Activated T-cell treated with anti-CD3 and anti-CD28 coated beads for 48 hours (primary cell): Measurements from ENCODE around the gene YJEFN3.
A peak's percentile ranks its signal among the peaks of the same experiment; 100 is the strongest.

Source experiments
- DNase-seq: peaks from one replicate; pipeline ENCODE4 v3.0.0-alpha.2; 2020; ENCODE audit warnings: low read depth

The YJEFN3 gene, protein sequence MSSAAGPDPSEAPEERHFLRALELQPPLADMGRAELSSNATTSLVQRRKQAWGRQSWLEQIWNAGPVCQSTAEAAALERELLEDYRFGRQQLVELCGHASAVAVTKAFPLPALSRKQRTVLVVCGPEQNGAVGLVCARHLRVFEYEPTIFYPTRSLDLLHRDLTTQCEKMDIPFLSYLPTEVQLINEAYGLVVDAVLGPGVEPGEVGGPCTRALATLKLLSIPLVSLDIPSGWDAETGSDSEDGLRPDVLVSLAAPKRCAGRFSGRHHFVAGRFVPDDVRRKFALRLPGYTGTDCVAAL

DNA sequence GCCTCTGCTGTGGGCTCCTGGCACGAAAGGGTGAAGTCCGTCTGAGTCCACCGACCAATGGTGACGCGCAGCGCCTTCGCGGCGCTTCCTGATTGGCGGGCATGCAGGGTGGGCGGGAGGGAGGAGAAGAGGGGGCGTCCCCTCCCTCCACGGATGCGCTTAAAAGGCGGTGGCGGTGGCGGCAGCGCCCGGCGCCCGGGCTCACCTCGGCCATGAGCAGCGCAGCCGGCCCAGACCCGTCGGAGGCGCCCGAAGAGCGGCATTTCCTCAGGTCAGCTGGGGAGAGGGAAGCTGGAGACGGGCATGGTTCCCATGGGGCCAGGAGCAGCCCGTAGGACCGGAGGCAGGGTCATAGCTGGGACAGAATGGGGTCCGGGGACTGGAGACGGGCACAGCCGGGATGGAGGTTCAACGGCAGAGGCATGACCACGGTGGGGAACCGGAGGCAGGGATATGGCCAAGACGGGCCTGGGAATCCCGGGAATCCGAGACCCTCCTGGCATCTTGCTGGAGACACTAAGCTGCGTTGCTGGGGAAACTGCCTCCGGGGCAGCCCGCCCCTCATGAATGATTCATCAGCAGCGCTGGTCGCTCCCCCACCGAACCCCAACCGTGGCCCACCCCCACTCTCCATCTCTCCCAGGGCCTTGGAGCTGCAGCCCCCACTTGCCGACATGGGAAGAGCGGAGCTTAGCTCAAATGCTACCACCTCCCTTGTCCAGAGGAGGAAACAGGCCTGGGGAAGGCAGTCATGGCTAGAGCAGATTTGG is at the start of gene YJEFN3:
Gene YJEFN3 (plus strand): TSS at position 191 of the 770 bp plus-strand sequence. CDS start 22 bp downstream, at position 213.
- no peak for DNase-seq

DNA sequence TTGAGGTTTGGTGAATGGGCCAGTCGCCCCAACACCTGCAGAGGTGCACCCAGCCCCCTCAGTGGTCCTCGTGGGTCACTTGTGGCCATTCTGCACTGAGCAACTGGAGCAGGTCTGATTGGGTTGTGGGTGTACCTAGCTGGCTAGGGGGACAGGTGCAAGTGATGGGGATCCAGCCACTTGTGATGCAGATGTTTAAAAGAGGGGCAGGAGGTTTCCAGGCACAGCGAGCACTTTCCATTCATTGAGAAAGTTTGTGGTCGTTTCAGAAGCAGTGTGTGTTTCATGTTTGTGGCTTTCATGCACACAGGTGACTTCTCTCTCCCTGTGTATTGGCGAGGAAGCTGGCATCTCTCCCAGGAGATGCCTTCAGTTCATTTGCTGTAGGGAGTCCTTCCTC is 48.0 kb upstream of the YJEFN3 start:
- no peak for DNase-seq

DNA sequence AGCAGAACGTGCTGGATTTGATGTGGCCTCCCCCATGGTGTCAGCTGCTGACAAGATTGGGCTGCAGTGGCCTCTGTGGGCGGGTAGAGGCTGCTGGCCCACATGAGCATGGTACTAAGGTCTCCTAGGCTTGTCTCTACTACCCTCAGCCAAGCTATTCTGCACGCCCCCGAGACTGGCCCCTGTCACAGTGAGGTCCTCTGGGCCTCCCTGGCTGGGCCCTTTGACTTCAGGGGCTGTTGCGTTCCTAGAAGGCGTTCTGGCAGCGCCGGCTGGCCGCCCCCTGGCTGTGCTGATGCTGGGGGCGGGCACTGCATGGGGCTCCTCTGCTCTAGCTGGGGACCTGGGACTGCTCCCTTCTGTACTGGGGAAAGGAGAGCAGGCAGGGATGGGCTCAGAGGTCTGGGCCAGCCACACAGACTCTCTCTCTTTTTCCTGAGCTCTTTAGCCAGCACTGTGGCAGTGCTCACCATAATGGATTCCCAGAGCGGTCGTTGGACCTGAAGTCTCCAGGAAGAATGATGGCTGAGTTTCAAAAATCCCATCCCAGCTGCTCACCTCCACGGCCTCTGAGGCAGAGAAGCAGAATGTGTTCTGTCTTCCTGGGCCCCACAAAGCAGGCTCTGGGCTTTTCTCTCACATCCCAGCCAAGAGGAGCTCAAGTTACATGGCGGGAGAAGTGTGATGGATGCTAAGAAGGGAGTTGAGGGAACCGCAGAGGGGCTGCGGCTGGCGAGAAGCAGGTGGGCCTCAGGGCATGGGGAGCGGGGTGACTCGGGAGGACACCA is 45.7 kb upstream of the YJEFN3 start:
- DNase-seq = no peak

DNA sequence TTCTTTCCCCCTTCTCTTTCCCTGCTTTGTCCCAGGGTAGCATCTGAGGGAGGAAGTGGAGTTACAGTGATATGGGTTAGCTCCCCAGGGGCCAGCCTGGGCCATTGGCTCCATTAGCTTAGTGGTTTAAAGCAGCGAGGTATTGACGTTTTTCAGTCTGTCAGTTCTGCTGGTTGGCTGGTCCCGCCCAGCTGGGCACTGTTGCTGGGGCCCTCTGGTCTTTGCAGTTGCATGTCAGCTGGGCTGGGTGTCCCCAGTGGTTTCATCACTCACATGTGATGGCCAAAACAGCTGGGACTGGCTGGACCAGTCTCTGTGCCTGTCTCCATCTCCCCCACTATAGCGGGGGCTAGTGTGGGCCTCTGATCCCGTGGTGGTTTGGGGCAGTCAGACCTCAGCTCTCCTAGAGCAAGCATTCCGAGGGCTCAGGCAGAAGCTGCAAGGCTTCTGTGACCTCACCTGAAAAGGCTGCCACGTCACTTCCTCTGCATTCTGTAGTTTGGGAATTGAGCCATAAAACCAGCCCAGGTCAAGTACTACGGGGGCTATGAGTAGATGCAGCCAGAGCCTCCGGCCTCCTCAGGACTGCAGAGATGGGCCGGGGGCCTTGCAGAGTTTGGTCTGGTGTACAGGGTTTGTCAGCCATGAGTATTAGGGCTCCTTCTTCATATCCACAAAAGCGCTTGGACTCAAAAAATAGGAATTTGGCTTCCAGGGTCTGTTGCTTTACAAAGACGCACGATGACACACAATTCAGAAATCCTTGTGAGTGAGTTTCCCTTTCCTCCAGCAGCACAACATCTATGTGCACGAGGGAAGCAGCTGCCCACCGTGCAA is 43.3 kb upstream of the YJEFN3 start:
- no peak for DNase-seq

DNA sequence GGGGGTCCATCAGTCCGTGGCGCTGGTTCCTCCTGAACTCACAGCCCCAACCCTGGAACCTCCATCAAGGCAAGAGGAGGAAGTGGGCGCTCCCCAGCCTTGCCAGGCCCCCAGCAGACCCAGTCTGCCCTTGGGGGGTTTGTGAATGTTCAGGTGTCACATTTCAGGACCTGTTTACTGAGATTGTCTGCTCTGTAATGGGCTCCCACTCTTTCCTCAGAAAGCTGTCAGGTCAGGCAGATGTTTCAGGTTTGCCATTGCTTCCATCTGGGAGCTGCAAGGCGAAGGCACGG is 42.8 kb upstream of the YJEFN3 start:
- no peak for DNase-seq

DNA sequence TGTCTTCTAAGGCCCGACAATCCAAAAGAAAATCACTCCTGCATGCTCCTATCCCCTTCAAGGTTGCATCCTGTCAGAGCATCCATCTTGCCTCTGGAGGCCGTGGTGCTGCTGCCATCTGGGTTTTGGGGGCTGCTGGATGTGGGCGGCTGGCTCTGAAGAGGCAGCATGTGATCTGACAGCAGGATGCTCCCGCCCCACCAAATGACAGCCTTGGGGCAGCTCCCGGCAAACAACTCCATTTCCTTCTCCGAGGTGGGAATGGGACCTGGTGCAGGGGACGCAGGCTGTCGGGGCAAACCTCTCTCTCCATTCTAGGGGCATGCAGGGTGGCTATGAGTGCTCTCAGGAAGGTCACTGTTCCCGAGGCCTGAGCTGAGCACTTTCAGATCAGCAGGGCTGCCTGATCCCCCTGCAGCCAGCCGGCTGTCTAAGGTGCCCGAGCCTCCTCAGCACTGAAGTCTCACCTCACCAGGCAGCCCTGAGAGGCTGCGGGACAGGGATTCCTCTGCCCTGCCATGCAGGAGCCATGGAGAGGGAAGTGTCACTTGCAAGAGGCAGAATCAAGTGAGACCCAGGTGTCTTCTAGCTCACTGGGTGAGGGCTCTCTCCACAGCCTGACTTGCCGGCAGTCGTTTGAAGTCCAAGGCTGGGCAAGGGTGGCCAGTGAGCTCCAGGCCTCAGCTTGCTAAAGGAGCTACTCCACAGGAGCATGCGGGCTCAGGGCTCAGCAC is 42.2 kb upstream of the YJEFN3 start:
- DNase-seq = no peak

DNA sequence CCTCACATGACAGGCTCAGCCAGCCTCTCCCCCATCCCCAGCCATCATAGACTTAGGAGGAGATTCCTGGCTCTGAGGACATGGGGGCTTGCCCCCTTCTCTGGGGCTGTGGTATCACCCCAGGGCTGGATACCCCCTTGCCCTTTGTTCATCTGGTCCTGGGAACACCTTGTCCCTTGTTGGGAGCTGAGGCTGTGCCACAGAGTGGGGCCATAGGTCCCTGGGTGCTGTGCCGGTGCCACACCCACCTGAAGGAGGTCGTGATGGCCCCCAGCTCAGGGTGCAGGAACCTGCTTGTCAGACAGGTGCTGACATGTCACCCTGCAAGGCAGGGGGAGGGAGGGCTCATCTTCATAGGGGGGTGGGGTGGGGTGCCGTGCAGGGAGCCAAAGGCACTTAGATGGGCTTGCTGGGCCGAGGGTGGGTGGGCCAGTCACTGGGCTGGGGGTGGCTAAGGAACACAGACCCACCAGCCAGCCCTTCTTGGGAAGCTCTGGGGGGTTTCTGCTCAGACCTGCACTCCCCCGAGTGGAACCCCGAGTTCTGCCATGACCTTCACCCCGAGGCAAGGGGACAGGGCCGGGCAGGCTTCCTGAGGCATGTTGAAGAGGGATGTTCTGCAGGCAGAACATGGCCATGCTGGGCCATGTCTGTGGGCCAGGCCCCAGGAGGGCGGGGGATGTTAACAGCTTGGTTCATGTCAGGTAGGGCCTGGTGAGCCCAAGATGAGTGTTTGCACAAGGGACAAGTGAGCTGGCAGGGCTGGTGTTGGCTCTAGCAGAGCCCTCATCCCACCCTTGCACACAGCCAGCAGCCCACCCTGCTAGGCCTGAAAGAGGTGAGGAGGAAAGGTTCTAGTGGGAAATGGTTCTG is 41.4 kb upstream of the YJEFN3 start:
- DNase-seq = no peak

DNA sequence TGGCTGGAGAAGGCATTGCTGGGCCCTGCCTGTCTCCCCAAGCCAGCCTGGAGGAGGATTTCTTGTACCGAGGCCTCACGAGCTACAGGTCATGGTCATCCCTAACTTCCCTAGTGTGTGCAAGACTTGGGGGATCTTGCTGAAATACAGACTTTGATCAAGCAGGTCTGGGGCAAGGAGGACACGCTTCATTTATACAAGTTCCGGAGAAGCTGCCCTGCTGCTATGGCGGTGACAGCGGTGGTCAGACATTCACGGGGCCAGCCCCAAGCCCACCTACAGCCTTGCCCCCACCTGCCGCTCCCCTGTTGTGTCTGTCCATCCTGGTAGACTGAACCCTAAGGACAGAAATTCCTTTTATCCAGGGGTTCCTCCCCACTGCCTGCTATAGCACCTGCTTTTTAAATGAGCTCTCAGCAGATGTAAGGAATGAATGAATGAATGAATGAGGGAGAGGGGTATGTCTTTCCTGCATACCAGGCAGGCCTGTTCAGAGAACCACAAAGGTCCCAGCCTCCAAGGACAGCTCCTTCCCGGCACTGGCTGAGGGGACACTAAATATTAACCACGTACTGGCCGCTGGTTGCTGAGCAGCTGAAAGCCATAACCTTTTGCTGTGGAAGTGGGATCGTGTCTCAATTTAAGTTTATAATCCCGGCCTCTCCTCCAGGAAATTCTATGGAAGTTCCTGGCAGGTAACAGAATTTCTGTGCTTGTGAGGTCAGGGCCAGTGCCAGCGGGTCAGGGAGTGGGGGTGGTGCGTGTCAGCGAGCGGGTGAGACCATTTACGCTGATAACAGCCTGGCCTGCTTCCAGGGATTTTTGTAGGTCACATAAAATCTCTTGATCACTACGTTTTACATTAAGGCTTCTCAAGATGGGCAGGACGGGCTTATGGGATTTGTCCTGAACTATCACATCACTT is 40.5 kb upstream of the YJEFN3 start:
- DNase-seq = no peak

DNA sequence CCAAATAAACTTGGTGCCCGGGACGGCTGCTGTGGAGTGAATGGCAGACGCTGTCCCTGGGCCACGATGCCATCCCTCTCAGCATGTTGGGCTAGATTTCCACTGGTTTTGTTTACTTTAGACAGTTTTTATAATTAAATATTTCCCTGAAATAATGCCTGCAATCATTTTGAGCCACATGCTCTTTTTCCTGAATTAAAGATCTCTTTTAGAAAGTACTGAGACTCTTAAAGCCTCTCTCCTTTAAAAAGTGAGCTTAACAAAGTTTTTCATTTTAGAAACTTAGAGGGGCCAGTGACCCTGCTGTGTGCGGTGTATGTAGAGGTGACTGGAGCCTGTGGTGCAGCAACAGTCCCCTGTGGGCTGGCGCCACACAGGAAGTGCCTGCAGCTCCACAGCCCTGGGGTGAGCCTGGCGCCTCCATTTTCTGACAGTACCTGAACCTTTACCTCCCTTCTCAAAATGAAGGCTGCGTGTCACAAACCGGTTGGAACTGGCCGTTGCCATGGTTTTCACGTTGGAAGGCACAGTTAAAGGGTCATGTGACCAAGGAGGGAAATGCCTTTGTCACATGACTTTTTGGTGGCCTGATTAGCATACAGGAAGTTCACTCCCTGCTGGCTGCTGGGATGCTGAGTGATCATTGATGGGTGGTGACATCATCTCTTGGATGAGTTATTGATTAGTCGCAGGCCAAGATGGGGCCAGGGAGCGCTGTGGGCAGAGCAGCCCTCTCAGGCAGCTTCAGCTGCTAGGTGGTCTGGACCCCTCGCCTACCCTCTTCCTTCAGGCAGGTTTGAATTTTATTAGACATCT is 39.6 kb upstream of the YJEFN3 start:
- DNase-seq = peak; percentile 76

DNA sequence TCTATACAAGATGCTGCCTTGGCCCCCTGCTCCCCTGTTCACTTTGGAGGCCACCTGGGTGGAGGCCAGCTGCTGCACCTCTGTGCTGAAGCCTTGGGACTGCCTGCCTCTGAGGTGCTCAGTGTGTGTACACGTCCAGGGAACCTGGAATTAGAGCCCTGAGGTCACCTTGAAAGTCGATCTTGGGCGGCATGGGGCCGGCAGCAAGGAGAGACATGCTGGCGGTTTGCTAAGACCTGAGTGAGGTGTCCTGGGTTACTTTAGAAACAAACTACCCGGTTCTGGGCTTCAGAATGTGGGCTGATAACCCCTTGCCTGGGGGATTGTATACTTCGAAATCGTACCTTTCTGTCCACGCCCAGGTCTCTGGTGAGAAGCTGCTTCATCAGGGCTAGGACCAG is 38.9 kb upstream of the YJEFN3 start:
- no peak for DNase-seq

DNA sequence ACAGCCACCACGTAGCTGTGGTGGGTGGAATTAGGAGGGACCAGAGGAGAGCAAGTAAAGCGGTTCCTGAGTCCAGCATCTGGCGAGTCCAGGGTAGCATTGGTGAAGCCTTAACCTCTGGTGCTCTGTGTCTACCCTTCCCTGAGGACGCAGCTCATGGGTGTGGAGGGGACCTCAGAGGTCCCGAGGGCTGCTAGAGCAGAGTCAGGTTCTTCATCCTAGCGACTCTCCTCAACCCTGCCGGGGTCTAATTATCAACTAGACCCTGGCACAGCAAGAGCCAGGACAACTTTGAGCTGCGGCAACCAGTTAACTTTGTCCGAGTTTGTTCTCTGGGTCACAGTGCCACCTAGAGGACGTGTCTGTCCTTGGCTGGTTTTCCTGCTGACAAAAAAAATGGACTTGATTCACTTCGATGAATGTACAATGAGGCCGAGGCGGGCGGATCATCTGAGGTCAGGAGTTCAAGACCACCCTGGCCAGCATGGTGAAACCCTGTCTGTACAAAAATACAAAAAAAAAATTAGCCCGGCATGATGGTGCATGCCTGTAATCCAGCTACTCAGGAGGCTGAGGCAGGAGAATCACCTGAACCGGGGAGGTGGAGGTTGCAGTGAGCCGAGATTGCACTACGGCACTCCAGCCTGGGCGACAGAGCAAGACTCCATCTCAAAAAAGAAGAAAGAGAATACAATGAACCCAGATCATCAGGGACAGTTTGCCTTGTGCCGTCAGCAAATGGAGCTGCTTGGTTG is 38.3 kb upstream of the YJEFN3 start:
- DNase-seq = peak; percentile 71

DNA sequence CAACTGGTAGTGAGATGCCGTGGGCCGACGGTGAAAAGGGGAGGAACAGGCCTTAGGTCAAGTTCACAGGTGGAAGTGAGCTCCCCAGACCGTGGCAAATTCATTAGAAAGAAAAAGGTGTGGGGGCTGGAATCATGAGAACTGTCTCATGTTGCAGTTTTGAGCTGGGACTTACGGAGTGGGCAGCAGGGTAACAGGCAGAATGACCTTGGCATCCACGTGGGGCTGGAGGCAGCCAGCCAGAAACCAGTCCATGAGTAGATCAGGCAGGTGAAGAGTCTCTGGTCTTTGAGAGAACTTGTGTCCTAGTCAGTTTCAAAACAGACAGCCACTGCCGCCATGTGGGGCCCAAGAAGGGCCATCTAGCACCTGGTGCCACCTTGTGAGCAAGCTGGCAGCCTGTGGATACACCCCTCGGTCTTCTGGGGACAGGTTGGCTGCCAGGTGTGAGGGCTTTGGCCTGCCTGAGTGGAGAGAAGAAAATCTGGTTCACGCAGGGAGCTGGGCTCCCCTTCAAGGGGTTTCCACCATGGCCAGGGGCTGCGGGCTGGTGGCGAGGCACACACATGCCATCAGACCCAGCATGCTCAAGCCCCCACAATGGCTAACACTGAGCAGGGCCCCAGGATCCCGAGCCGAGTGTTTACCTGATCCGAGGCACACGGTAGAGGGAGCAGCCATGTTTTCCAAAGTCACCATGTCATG is 37.2 kb upstream of the YJEFN3 start:
- no peak for DNase-seq

DNA sequence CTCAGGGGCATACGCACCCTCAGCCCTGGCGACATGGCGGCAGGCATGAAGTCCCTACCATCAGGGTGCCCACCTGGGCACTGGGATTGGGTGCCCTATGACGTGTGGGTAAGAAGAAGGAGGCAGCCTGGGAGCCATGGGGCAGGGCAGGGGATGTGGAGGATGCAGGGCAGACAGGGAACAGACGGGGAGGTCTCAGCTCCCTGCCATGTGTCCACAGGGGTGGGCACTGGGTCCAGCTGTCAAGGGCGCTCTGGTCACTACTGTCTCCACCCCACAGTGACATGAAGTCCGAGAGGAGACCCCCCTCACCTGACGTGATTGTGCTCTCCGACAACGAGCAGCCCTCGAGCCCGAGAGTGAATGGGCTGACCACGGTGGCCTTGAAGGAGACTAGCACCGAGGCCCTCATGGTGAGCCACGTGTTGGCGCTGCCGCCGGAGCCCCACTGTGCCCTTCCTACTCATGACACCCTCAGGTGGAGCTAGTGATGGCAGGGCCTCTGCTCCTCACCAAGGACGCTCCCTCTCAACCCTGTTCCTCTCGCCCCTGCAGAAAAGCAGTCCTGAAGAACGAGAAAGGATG is 36.6 kb upstream of the YJEFN3 start:
- DNase-seq = no peak

DNA sequence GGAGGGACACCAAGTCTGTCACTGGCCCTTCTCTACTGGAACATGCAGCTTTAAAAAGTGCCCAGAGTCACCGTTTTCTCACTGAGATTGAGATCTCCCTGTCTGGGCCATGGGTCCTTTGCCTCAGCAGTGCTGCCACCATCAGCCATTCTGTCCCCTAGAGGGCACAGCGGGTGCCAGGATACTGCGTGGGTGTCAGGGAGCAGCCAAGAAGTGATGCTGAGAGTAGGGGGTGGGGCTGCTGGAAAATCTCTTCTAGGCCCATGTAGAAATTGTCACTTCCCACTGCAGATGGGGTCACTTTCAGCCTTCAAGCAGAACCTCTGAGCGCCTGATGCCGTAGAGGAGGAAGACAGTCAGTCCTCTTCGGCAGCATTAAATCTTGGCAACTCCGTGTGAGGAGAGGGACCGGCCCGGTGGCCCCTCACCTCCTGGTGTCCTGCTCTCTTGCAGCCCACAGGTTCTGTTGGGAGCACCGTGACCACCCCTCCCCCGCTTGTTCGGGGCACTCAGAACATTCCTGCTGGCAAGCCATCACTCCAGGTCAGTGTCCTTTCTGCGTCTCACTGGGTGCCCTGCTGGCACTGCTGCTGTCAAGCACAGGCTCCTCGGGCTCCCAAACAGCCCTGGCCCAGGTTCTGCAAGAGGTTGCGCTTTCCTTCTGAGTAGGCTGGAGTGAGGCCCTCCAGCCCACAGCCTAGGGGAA is 34.7 kb upstream of the YJEFN3 start:
- DNase-seq = no peak

DNA sequence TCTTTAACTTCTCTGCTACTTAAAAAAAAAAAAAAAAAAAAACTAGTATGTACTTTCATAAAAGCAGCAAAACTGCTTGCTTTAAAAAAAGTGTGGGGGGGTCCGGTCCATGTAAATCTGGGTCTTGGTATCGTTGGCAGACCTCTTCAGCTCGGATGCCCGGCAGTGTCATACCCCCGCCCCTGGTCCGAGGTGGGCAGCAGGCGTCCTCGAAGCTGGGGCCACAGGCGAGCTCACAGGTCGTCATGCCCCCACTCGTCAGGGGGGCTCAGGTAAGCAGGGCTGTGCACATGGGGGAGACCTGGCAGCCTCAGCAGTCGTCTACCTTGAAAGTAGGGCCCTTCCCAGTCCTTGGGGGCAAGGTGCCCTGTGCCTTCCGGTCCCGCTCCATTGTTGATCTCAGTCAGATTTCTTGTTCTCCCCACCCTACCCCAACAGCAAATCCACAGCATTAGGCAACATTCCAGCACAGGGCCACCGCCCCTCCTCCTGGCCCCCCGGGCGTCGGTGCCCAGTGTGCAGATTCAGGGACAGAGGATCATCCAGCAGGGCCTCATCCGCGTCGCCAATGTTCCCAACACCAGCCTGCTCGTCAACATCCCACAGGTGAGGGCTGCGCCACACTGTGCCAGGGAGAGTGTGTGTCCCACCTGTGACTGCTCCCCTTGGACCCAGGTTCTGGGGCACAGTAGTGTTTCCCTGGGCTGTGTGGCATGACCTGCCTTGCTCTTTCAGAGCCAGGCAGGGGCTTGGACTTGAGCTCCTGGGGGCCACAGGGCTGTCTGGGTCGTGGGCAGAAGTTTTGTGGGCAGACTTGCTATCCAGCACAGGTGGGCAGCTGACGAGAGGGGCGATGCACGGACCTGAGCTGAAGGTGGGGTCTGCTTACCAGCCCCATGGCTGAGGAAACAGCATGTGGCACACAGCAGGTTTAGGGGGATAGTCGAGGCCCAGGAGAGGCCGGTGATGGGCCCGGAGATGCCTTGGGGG is 32.8 kb upstream of the YJEFN3 start:
- no peak for DNase-seq
